HUES48 (cell line): ENCODE measurements around the gene COL24A1.
"Not testable (repeated sequence)": the region's sequence is repeated elsewhere in the genome, so short reads cannot be mapped to it uniquely, and the experiment has no call there.

ENCODE experiments used
- H3K27ac ChIP-seq: one replicate; pipeline ENCODE4 v1.7.0; 2013; ENCODE audit warnings: low read depth, low read length, inconsistent platforms
- H3K27me3 ChIP-seq: 2 replicates; pipeline ENCODE4 v1.6.1; 2013; ENCODE audit warnings: mild to moderate bottlenecking, low read length; ENCODE audit not compliant: control insufficient read depth, insufficient read depth
- H3K36me3 ChIP-seq: 2 replicates; pipeline ENCODE4 v1.6.1; 2013; ENCODE audit warnings: low read length; ENCODE audit not compliant: control insufficient read depth, insufficient read depth
- H3K4me1 ChIP-seq: 2 replicates; pipeline ENCODE4 v1.6.1; 2013; ENCODE audit warnings: mild to moderate bottlenecking, low read length; ENCODE audit not compliant: control insufficient read depth, insufficient read depth
- H3K4me3 ChIP-seq: 2 replicates; pipeline ENCODE4 v1.5.1; 2013; ENCODE audit warnings: mild to moderate bottlenecking, low read depth, low read length
- H3K9ac ChIP-seq: 2 replicates; pipeline ENCODE4 v1.6.1; 2013; ENCODE audit warnings: mild to moderate bottlenecking, low read depth, low read length, moderate library complexity
- H3K9me3 ChIP-seq: 2 replicates; pipeline ENCODE4 v1.6.1; 2013; ENCODE audit warnings: low read length; ENCODE audit not compliant: control insufficient read depth, insufficient read depth

Gene COL24A1

GRCh38 chr1:85847356-85847755 is 309.2 kb downstream of the COL24A1 start:
- H3K4me3 ChIP-seq = no peak overlapping the region
- no peak overlapping the region for H3K9ac ChIP-seq
- no peak overlapping the region for H3K27ac ChIP-seq
- no peaks in the 10 kb centered on the region for H3K36me3 ChIP-seq
- H3K4me1 ChIP-seq = no peaks in the 10 kb centered on the region; the same call in 1 of the 2 replicates
- no peaks in the 10 kb centered on the region for H3K9me3 ChIP-seq
- no peaks in the 10 kb centered on the region for H3K27me3 ChIP-seq

GRCh38 chr1:85846706-85847105 is 309.9 kb downstream of the COL24A1 start:
- Histone ChIP-seq H3K27me3 (no peaks in the 10 kb centered on the region), H3K9ac (no peak overlapping the region), H3K9me3 (no peaks in the 10 kb centered on the region), H3K4me3 (no peak overlapping the region), H3K4me1 (no peaks in the 10 kb centered on the region; the same call in 1 of the 2 replicates), H3K27ac (no peak overlapping the region), H3K36me3 (no peaks in the 10 kb centered on the region)

GRCh38 chr1:85839459-85839858 is 317.1 kb downstream of the COL24A1 start:
- Histone ChIP-seq H3K9ac (no peak overlapping the region), H3K36me3 (no peaks in the 10 kb centered on the region), H3K9me3 (no peaks in the 10 kb centered on the region), H3K4me3 (no peak overlapping the region), H3K27me3 (no peaks in the 10 kb centered on the region), H3K4me1 (no peaks in the 10 kb centered on the region), H3K27ac (no peak overlapping the region)

GRCh38 chr1:85838238-85838637 is 318.3 kb downstream of the COL24A1 start:
- H3K27me3 ChIP-seq = no peaks in the 10 kb centered on the region
- no peak overlapping the region for H3K4me3 ChIP-seq
- no peak overlapping the region for H3K9ac ChIP-seq
- H3K9me3 ChIP-seq = no peaks in the 10 kb centered on the region
- H3K4me1 ChIP-seq = no peaks in the 10 kb centered on the region
- no peak overlapping the region for H3K27ac ChIP-seq
- H3K36me3 ChIP-seq = no peaks in the 10 kb centered on the region

- Histone ChIP-seq H3K27ac (no peak overlapping the region), H3K27me3 (no peaks in the 10 kb centered on the region), H3K9me3 (no peaks in the 10 kb centered on the region), H3K4me1 (no peaks in the 10 kb centered on the region), H3K36me3 (no peaks in the 10 kb centered on the region), H3K4me3 (no peak overlapping the region), H3K9ac (no peak overlapping the region)
Observed at GRCh38 chr1:85836736-85837135, 319.8 kb downstream of the COL24A1 start.

GRCh38 chr1:85833165-85833564 is 323.4 kb downstream of the COL24A1 start:
- H3K4me3 ChIP-seq, H3K9ac ChIP-seq, H3K27ac ChIP-seq, H3K4me1 ChIP-seq, H3K9me3 ChIP-seq, H3K36me3 ChIP-seq, H3K27me3 ChIP-seq: not testable (repeated sequence)

GRCh38 chr1:85830837-85831236 is 325.7 kb downstream of the COL24A1 start:
- Histone ChIP-seq H3K4me3 (no peak overlapping the region), H3K36me3 (no peaks in the 10 kb centered on the region), H3K4me1 (no peaks in the 10 kb centered on the region), H3K27me3 (no peaks in the 10 kb centered on the region), H3K9ac (no peak overlapping the region), H3K9me3 (peaks cover 9% of the 10 kb centered on the region), H3K27ac (no peak overlapping the region)

- Histone ChIP-seq H3K4me3 (no peak overlapping the region), H3K4me1 (peaks cover 9% of the 10 kb centered on the region; the same call in 1 of the 2 replicates), H3K27ac (no peak overlapping the region), H3K36me3 (no peaks in the 10 kb centered on the region), H3K9ac (no peak overlapping the region), H3K9me3 (no peaks in the 10 kb centered on the region), H3K27me3 (no peaks in the 10 kb centered on the region)
Observed at GRCh38 chr1:85824066-85824840, 332.3 kb downstream of the COL24A1 start.

- H3K9ac ChIP-seq = no peak overlapping the region
- no peaks in the 10 kb centered on the region for H3K27me3 ChIP-seq
- no peaks in the 10 kb centered on the region for H3K9me3 ChIP-seq
- no peak overlapping the region for H3K4me3 ChIP-seq
- H3K4me1 ChIP-seq = peaks cover 23% of the 10 kb centered on the region
- H3K27ac ChIP-seq = no peak overlapping the region
- H3K36me3 ChIP-seq = no peaks in the 10 kb centered on the region
Observed at GRCh38 chr1:85822696-85823095, 333.9 kb downstream of the COL24A1 start.

- H3K27ac ChIP-seq = no peak overlapping the region
- H3K36me3 ChIP-seq = no peaks in the 10 kb centered on the region
- H3K27me3 ChIP-seq = no peaks in the 10 kb centered on the region
- H3K4me3 ChIP-seq = no peak overlapping the region; the same call in 1 of the 2 replicates
- peaks cover 23% of the 10 kb centered on the region for H3K4me1 ChIP-seq
- H3K9ac ChIP-seq = no peak overlapping the region
- H3K9me3 ChIP-seq = no peaks in the 10 kb centered on the region
Observed at GRCh38 chr1:85818371-85818770, 338.2 kb downstream of the COL24A1 start.

- Histone ChIP-seq H3K27me3 (no peaks in the 10 kb centered on the region), H3K4me1 (peaks cover 23% of the 10 kb centered on the region), H3K27ac (no peak overlapping the region), H3K4me3 (no peak overlapping the region), H3K36me3 (no peaks in the 10 kb centered on the region), H3K9me3 (no peaks in the 10 kb centered on the region), H3K9ac (no peak overlapping the region)
Observed at GRCh38 chr1:85816606-85817005, 340.0 kb downstream of the COL24A1 start.
